ENCODE results near the gene ZNF106. TPM values are rescaled to one million over a fixed set of nuclear protein-coding genes. Genes with fewer than 3 reads are reported as not detected.
A peak's percentile ranks its signal among the peaks of the same experiment; 100 is the strongest.

ZNF106 gene
- total RNA-seq, 1 donor from 2014 or later, result 58.1 TPM

DNA sequence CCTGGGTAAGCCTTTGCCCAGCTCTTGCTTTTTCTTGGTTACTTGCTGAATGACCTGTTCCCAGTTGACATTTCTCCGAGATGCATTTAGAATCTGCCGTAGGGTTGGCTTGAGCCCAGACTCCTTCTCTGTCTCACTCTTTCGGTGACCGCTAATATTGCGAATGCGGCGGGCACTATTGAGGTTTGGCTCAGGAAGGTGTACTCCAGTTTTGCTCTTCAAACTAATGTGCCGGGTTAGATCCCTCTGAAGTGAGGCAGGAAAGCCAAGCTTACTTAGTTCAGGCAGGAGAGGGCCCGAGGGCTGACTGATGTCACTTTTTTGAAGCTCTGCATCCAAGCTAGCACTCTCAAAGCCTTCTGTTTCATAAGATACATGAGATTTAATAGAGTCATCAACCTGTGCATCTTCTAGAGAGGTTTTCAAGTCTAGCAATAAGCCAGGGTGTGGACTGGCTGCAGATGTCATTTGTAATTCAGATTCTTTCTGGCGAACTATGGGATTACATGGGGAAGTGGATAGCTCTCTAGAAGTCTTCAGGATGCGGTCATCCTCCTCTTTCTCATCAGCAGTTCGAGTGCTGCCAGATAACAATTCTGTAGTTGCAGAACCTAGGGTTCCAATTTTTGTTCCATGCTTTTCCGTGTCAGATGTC lies 41.0 kb downstream of the ZNF106 start:
- no peak for DNase-seq (ENCODE audit: low spot score)
- H3K9me3 Mint-ChIP-seq (ENCODE audit: low read depth), result no peaks in the 10 kb centered on the region
- peaks cover 22% of the 10 kb centered on the region for H3K4me1 Mint-ChIP-seq (ENCODE audit: low read depth)
- no peaks in the 10 kb centered on the region for H3K27me3 Mint-ChIP-seq (ENCODE audit: low read depth)
- H3K36me3 Mint-ChIP-seq (ENCODE audit: low read depth), result peaks cover 42% of the 10 kb centered on the region
- H3K4me3 Mint-ChIP-seq (ENCODE audit: unreplicated experiment), result no peak overlapping the region
- TF ChIP-seq, protein P1, sequence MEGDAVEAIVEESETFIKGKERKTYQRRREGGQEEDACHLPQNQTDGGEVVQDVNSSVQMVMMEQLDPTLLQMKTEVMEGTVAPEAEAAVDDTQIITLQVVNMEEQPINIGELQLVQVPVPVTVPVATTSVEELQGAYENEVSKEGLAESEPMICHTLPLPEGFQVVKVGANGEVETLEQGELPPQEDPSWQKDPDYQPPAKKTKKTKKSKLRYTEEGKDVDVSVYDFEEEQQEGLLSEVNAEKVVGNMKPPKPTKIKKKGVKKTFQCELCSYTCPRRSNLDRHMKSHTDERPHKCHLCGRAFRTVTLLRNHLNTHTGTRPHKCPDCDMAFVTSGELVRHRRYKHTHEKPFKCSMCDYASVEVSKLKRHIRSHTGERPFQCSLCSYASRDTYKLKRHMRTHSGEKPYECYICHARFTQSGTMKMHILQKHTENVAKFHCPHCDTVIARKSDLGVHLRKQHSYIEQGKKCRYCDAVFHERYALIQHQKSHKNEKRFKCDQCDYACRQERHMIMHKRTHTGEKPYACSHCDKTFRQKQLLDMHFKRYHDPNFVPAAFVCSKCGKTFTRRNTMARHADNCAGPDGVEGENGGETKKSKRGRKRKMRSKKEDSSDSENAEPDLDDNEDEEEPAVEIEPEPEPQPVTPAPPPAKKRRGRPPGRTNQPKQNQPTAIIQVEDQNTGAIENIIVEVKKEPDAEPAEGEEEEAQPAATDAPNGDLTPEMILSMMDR (IDR thresholded peaks at IDR 0.05), result no peak
- H3K27ac Mint-ChIP-seq (ENCODE audit: unreplicated experiment), result no peak overlapping the region

GRCh38 chr15:42448281-42448680 lies 42.7 kb downstream of the ZNF106 start:
- Mint-ChIP-seq H3K27me3 (ENCODE audit: low read depth) (no peaks in the 10 kb centered on the region), H3K9me3 (ENCODE audit: low read depth) (no peaks in the 10 kb centered on the region), H3K27ac (ENCODE audit: unreplicated experiment) (no peak overlapping the region), H3K4me3 (ENCODE audit: unreplicated experiment) (no peak overlapping the region), H3K36me3 (ENCODE audit: low read depth) (peaks cover 43% of the 10 kb centered on the region), H3K4me1 (ENCODE audit: low read depth) (peaks cover 15% of the 10 kb centered on the region)
- no peak for DNase-seq (ENCODE audit: low spot score)
- TF ChIP-seq, protein P1 (IDR thresholded peaks at IDR 0.05), result no peak

GRCh38 chr15:42447599-42447998 lies 43.3 kb downstream of the ZNF106 start:
- no peak for DNase-seq (ENCODE audit: low spot score)
- Mint-ChIP-seq H3K27me3 (ENCODE audit: low read depth) (no peaks in the 10 kb centered on the region), H3K4me1 (ENCODE audit: low read depth) (peaks cover 15% of the 10 kb centered on the region), H3K36me3 (ENCODE audit: low read depth) (peaks cover 43% of the 10 kb centered on the region), H3K4me3 (ENCODE audit: unreplicated experiment) (no peak overlapping the region), H3K27ac (ENCODE audit: unreplicated experiment) (peak overlapping the region; percentile 32), H3K9me3 (ENCODE audit: low read depth) (no peaks in the 10 kb centered on the region)
- TF ChIP-seq, protein P1 (IDR thresholded peaks at IDR 0.05), result no peak

- peaks cover 37% of the 10 kb centered on the region for H3K36me3 Mint-ChIP-seq (ENCODE audit: low read depth)
- TF ChIP-seq, protein P1 (IDR thresholded peaks at IDR 0.05), result no peak
- H3K9me3 Mint-ChIP-seq (ENCODE audit: low read depth), result no peaks in the 10 kb centered on the region
Observed at GRCh38 chr15:42445551-42445950, 45.4 kb downstream of the ZNF106 start.

GRCh38 chr15:42444415-42445063 lies 46.4 kb downstream of the ZNF106 start:
- no peak overlapping the region for H3K27ac Mint-ChIP-seq (ENCODE audit: unreplicated experiment)
- H3K4me1 Mint-ChIP-seq (ENCODE audit: low read depth), result peaks cover 17% of the 10 kb centered on the region
- H3K36me3 Mint-ChIP-seq (ENCODE audit: low read depth), result peaks cover 31% of the 10 kb centered on the region
- H3K27me3 Mint-ChIP-seq (ENCODE audit: low read depth), result no peaks in the 10 kb centered on the region
- TF ChIP-seq, protein P1 (IDR thresholded peaks at IDR 0.05), result no peak
- H3K9me3 Mint-ChIP-seq (ENCODE audit: low read depth), result no peaks in the 10 kb centered on the region
- H3K4me3 Mint-ChIP-seq (ENCODE audit: unreplicated experiment), result no peak overlapping the region
- DNase-seq (ENCODE audit: low spot score), result no peak

More at GRCh38 chr15:42445551-42445950, 45.4 kb downstream of the ZNF106 start:
- no peak for DNase-seq (ENCODE audit: low spot score)
- no peak overlapping the region for H3K27ac Mint-ChIP-seq (ENCODE audit: unreplicated experiment)
- H3K27me3 Mint-ChIP-seq (ENCODE audit: low read depth), result no peaks in the 10 kb centered on the region
- peaks cover 15% of the 10 kb centered on the region for H3K4me1 Mint-ChIP-seq (ENCODE audit: low read depth)
- H3K4me3 Mint-ChIP-seq (ENCODE audit: unreplicated experiment), result no peak overlapping the region
